ENCODE data around the gene SMG9.

SMG9 gene

GRCh38 chr19:43727593-43727853 is 27.2 kb downstream of the SMG9 start:
- Histone ChIP-seq H3K36me3 (ENCODE audit: control insufficient read depth, insufficient read depth, low read length) (peaks cover 24% of the 10 kb centered on the region), H3K27ac (ENCODE audit: insufficient read depth, low read depth, low read length, poor library complexity, severe bottlenecking) (no peak overlapping the region), H3K4me1 (ENCODE audit: control insufficient read depth, insufficient read depth, low read length) (no peaks in the 10 kb centered on the region), H3K4me3 (ENCODE audit: insufficient read depth, low read depth, low read length) (no peak overlapping the region), H3K9me3 (ENCODE audit: control insufficient read depth, low read length) (no peaks in the 10 kb centered on the region), H3K27me3 (ENCODE audit: control insufficient read depth, insufficient read depth, low read length, poor library complexity, severe bottlenecking) (no peaks in the 10 kb centered on the region)
- 94 to 99% methylated on average over 4 of the region's 4 CpGs for WGBS, 2 experiments

- whole genome bisulfite sequencing, 2 experiments: 90% methylated on average over 15 of the region's 15 CpGs
- Histone ChIP-seq H3K36me3 (ENCODE audit: control insufficient read depth, insufficient read depth, low read length) (peaks cover 19% of the 10 kb centered on the region), H3K4me3 (ENCODE audit: insufficient read depth, low read depth, low read length) (no peak overlapping the region), H3K27ac (ENCODE audit: insufficient read depth, low read depth, low read length, poor library complexity, severe bottlenecking) (no peak overlapping the region), H3K27me3 (ENCODE audit: control insufficient read depth, insufficient read depth, low read length, poor library complexity, severe bottlenecking) (no peaks in the 10 kb centered on the region), H3K4me1 (ENCODE audit: control insufficient read depth, insufficient read depth, low read length) (no peaks in the 10 kb centered on the region), H3K9me3 (ENCODE audit: control insufficient read depth, low read length) (no peaks in the 10 kb centered on the region)
Observed at GRCh38 chr19:43726736-43727592, 27.8 kb downstream of the SMG9 start.

GRCh38 chr19:43725468-43725867 is 29.3 kb downstream of the SMG9 start:
- Histone ChIP-seq H3K9me3 (ENCODE audit: control insufficient read depth, low read length) (no peaks in the 10 kb centered on the region), H3K27ac (ENCODE audit: insufficient read depth, low read depth, low read length, poor library complexity, severe bottlenecking) (no peak overlapping the region), H3K36me3 (ENCODE audit: control insufficient read depth, insufficient read depth, low read length) (peaks cover 6% of the 10 kb centered on the region), H3K4me3 (ENCODE audit: insufficient read depth, low read depth, low read length) (no peak overlapping the region), H3K27me3 (ENCODE audit: control insufficient read depth, insufficient read depth, low read length, poor library complexity, severe bottlenecking) (no peaks in the 10 kb centered on the region), H3K4me1 (ENCODE audit: control insufficient read depth, insufficient read depth, low read length) (no peaks in the 10 kb centered on the region)
- 94 to 95% methylated on average over 7 of the region's 7 CpGs for WGBS, 2 experiments

GRCh38 chr19:43724896-43725295 is 29.9 kb downstream of the SMG9 start:
- no peaks in the 10 kb centered on the region for H3K27me3 ChIP-seq (ENCODE audit: control insufficient read depth, insufficient read depth, low read length, poor library complexity, severe bottlenecking)
- no peak overlapping the region for H3K4me3 ChIP-seq (ENCODE audit: insufficient read depth, low read depth, low read length)
- no peaks in the 10 kb centered on the region for H3K4me1 ChIP-seq (ENCODE audit: control insufficient read depth, insufficient read depth, low read length)
- WGBS, 2 experiments: 87 to 89% methylated on average over 8 of the region's 8 CpGs
- H3K27ac ChIP-seq (ENCODE audit: insufficient read depth, low read depth, low read length, poor library complexity, severe bottlenecking): no peak overlapping the region
- H3K9me3 ChIP-seq (ENCODE audit: control insufficient read depth, low read length): no peaks in the 10 kb centered on the region
- H3K36me3 ChIP-seq (ENCODE audit: control insufficient read depth, insufficient read depth, low read length): peaks cover 4% of the 10 kb centered on the region

GRCh38 chr19:43723588-43723987 is 31.2 kb downstream of the SMG9 start:
- Histone ChIP-seq H3K9me3 (ENCODE audit: control insufficient read depth, low read length) (no peaks in the 10 kb centered on the region), H3K27ac (ENCODE audit: insufficient read depth, low read depth, low read length, poor library complexity, severe bottlenecking) (no peak overlapping the region), H3K27me3 (ENCODE audit: control insufficient read depth, insufficient read depth, low read length, poor library complexity, severe bottlenecking) (no peaks in the 10 kb centered on the region), H3K4me3 (ENCODE audit: insufficient read depth, low read depth, low read length) (no peak overlapping the region), H3K4me1 (ENCODE audit: control insufficient read depth, insufficient read depth, low read length) (no peaks in the 10 kb centered on the region), H3K36me3 (ENCODE audit: control insufficient read depth, insufficient read depth, low read length) (no peaks in the 10 kb centered on the region)
- WGBS, 2 experiments: 67 to 77% methylated on average over 8 of the region's 8 CpGs

- Histone ChIP-seq H3K4me1 (ENCODE audit: control insufficient read depth, insufficient read depth, low read length) (no peaks in the 10 kb centered on the region), H3K36me3 (ENCODE audit: control insufficient read depth, insufficient read depth, low read length) (no peaks in the 10 kb centered on the region), H3K27me3 (ENCODE audit: control insufficient read depth, insufficient read depth, low read length, poor library complexity, severe bottlenecking) (no peaks in the 10 kb centered on the region), H3K9me3 (ENCODE audit: control insufficient read depth, low read length) (no peaks in the 10 kb centered on the region), H3K4me3 (ENCODE audit: insufficient read depth, low read depth, low read length) (no peak overlapping the region), H3K27ac (ENCODE audit: insufficient read depth, low read depth, low read length, poor library complexity, severe bottlenecking) (no peak overlapping the region)
- WGBS, 2 experiments: 88 to 92% methylated on average over 5 of the region's 5 CpGs
Observed at GRCh38 chr19:43721469-43722048, 33.2 kb downstream of the SMG9 start.

GRCh38 chr19:43720936-43721335 is 33.8 kb downstream of the SMG9 start:
- Histone ChIP-seq H3K27me3 (ENCODE audit: control insufficient read depth, insufficient read depth, low read length, poor library complexity, severe bottlenecking) (no peaks in the 10 kb centered on the region), H3K4me1 (ENCODE audit: control insufficient read depth, insufficient read depth, low read length) (no peaks in the 10 kb centered on the region), H3K4me3 (ENCODE audit: insufficient read depth, low read depth, low read length) (no peak overlapping the region), H3K36me3 (ENCODE audit: control insufficient read depth, insufficient read depth, low read length) (no peaks in the 10 kb centered on the region), H3K9me3 (ENCODE audit: control insufficient read depth, low read length) (no peaks in the 10 kb centered on the region), H3K27ac (ENCODE audit: insufficient read depth, low read depth, low read length, poor library complexity, severe bottlenecking) (no peak overlapping the region)
- 92% methylated on average over 10 of the region's 10 CpGs for WGBS, 2 experiments

- Histone ChIP-seq H3K36me3 (ENCODE audit: control insufficient read depth, insufficient read depth, low read length) (no peaks in the 10 kb centered on the region), H3K27me3 (ENCODE audit: control insufficient read depth, insufficient read depth, low read length, poor library complexity, severe bottlenecking) (no peaks in the 10 kb centered on the region), H3K9me3 (ENCODE audit: control insufficient read depth, low read length) (no peaks in the 10 kb centered on the region), H3K4me3 (ENCODE audit: insufficient read depth, low read depth, low read length) (no peak overlapping the region), H3K4me1 (ENCODE audit: control insufficient read depth, insufficient read depth, low read length) (no peaks in the 10 kb centered on the region), H3K27ac (ENCODE audit: insufficient read depth, low read depth, low read length, poor library complexity, severe bottlenecking) (no peak overlapping the region)
- 63 to 65% methylated on average over 2 to 4 of the region's 5 CpGs for WGBS, 2 experiments
Observed at GRCh38 chr19:43719918-43720317, 34.8 kb downstream of the SMG9 start.

GRCh38 chr19:43719378-43719868 is 35.3 kb downstream of the SMG9 start:
- Histone ChIP-seq H3K36me3 (ENCODE audit: control insufficient read depth, insufficient read depth, low read length) (no peaks in the 10 kb centered on the region), H3K27ac (ENCODE audit: insufficient read depth, low read depth, low read length, poor library complexity, severe bottlenecking) (no peak overlapping the region), H3K9me3 (ENCODE audit: control insufficient read depth, low read length) (no peaks in the 10 kb centered on the region), H3K4me3 (ENCODE audit: insufficient read depth, low read depth, low read length) (no peak overlapping the region), H3K27me3 (ENCODE audit: control insufficient read depth, insufficient read depth, low read length, poor library complexity, severe bottlenecking) (no peaks in the 10 kb centered on the region), H3K4me1 (ENCODE audit: control insufficient read depth, insufficient read depth, low read length) (no peaks in the 10 kb centered on the region)
- 93 to 94% methylated on average over 37 of the region's 37 CpGs for WGBS, 2 experiments

- Histone ChIP-seq H3K27me3 (ENCODE audit: control insufficient read depth, insufficient read depth, low read length, poor library complexity, severe bottlenecking) (no peaks in the 10 kb centered on the region), H3K27ac (ENCODE audit: insufficient read depth, low read depth, low read length, poor library complexity, severe bottlenecking) (no peak overlapping the region)
- 94 to 95% methylated on average over 60 of the region's 60 CpGs for WGBS, 2 experiments
Observed at GRCh38 chr19:43718627-43719377, 36.0 kb downstream of the SMG9 start.

More at GRCh38 chr19:43718627-43719377, 36.0 kb downstream of the SMG9 start:
- Histone ChIP-seq H3K4me3 (ENCODE audit: insufficient read depth, low read depth, low read length) (no peak overlapping the region), H3K36me3 (ENCODE audit: control insufficient read depth, insufficient read depth, low read length) (no peaks in the 10 kb centered on the region), H3K4me1 (ENCODE audit: control insufficient read depth, insufficient read depth, low read length) (no peaks in the 10 kb centered on the region), H3K9me3 (ENCODE audit: control insufficient read depth, low read length) (no peaks in the 10 kb centered on the region)
